Fibroblast of skin of left quadriceps (primary cell): Measurements from ENCODE around the gene FGF13.
A peak's percentile ranks its signal among the peaks of the same experiment; 100 is the strongest.

ENCODE experiments used
- DNase-seq, 2 experiments: peaks; one replicate each; pipeline ENCODE4 v3.0.0-alpha.2; 2013; ENCODE audit warnings: low read depth in 2 of 2

FGF13 gene

GRCh38 chrX:138711399-138712347, at the start of gene FGF13:
Gene FGF13 (minus strand): TSS chrX:138711717. CDS start chrX:138711003, 714 bp downstream.
- DNase-seq, result no peak

- no peak for DNase-seq
Measured at GRCh38 chrX:138759217-138759943, 47.9 kb upstream of the FGF13 start.

- DNase-seq, result peak in 1 of 2 experiments; percentile 6
Measured at GRCh38 chrX:138756234-138756633, 44.7 kb upstream of the FGF13 start.

GRCh38 chrX:138754861-138755260, 43.3 kb upstream of the FGF13 start:
- DNase-seq, result no peak

GRCh38 chrX:138748480-138748879, 37.0 kb upstream of the FGF13 start:
- no peak for DNase-seq

- peak in 1 of 2 experiments; percentile 5 for DNase-seq
Measured at GRCh38 chrX:138745196-138745595, 33.7 kb upstream of the FGF13 start.

- DNase-seq, result no peak
Measured at GRCh38 chrX:138742217-138742616, 30.7 kb upstream of the FGF13 start.

- no peak for DNase-seq
Measured at GRCh38 chrX:138740341-138740740, 28.8 kb upstream of the FGF13 start.

GRCh38 chrX:138723301-138723700, 11.8 kb upstream of the FGF13 start:
- DNase-seq, result no peak

- no peak for DNase-seq
Measured at GRCh38 chrX:138719396-138719795, 7.9 kb upstream of the FGF13 start.

- no peak for DNase-seq
Measured at GRCh38 chrX:138718941-138719340, 7.4 kb upstream of the FGF13 start.

GRCh38 chrX:138710866-138711341, 613 bp downstream of the FGF13 start:
- DNase-seq, result no peak

- no peak for DNase-seq
Measured at GRCh38 chrX:138709886-138710791, 1.4 kb downstream of the FGF13 start.

GRCh38 chrX:138708268-138708667, 3.2 kb downstream of the FGF13 start:
- DNase-seq, result no peak

GRCh38 chrX:138704596-138704995, 6.9 kb downstream of the FGF13 start:
- DNase-seq, result no peak

GRCh38 chrX:138704101-138704500, 7.4 kb downstream of the FGF13 start:
- no peak for DNase-seq

- DNase-seq, result peak in 1 of 2 experiments; percentile 1
Measured at GRCh38 chrX:138692591-138692990, 18.9 kb downstream of the FGF13 start.

GRCh38 chrX:138691186-138691585, 20.3 kb downstream of the FGF13 start:
- DNase-seq, result no peak

- DNase-seq, result no peak
Measured at GRCh38 chrX:138690591-138690990, 20.9 kb downstream of the FGF13 start.

GRCh38 chrX:138683600-138683999, 27.9 kb downstream of the FGF13 start:
- no peak for DNase-seq

GRCh38 chrX:138669693-138670092, 41.8 kb downstream of the FGF13 start:
- DNase-seq, result no peak

GRCh38 chrX:138664466-138664865, 47.1 kb downstream of the FGF13 start:
- DNase-seq, result no peak
